ENCODE results near the gene COX5A.

The COX5A gene

DNA sequence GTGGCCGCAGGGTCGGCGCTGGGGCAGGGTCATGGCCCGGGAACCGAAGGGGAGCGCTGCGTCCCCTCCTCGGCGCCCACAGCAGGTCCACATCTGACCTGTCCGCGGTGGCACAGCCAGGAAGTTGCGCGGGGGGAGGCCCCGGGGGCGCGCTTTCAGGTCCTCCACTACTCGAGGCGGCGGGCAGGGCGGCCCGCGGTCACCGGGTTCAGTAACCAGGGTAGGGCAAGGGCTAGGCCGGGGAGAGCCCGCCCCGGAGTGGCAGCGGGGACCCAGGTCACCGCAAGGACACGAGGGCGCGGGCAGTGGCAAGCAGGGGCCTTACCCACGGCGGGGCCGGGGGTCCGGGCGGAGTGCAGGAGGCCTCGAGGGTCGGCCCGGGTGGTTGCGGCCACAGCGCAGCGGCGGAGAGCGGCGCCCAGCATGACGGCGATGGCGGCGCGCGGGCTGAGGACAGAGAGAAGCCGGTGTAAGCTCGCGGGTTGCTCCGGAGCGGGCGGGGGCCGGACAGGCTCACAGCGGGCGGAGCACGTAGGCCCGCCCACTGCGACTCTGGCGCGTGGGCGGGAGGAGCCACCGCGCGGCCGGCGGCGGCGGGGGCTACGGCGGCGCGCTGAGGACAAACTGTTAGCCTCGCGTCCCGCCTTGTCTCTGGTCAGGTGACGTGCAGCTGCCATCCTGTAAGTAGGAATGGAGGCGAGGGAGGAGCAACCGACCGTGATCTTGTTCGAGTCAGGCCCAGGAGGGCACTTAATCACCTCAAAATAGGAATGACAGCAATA is at the start of gene COX5A:
COX5A (minus strand) TSS at position 484 of the 782 bp plus-strand sequence; CDS start at position 425, 59 bp downstream.
- in situ Hi-C loops (cut with HindIII; ENCODE audit: low sequenced_read_pairs), result no loop called here

DNA sequence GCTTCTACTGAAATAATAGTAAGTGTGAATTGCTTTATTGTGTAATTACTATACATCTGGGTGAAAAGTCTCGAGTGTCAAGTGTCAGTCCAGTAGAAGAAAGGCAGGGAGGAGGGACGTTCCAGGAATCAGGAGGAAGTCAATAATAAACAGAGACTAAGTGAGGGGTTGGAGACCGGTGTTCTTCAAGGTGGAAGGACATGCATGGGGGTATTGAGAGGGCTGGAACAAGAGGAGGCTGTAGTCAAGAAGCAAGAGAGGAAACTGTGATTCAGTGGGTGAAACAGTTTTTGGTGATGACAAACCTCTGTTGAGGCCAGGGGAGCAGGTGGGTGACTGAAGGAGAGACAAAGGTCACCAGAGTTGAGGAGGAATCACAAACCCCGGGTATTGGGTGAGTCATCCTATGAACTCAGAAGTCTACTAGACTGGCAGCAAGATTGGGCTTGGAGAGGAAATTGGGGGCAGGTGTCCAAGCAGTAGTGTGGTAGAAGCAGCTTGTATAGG is 45.9 kb upstream of the COX5A start:
- in situ Hi-C loops (cut with HindIII; ENCODE audit: low sequenced_read_pairs), result no loop called here

DNA sequence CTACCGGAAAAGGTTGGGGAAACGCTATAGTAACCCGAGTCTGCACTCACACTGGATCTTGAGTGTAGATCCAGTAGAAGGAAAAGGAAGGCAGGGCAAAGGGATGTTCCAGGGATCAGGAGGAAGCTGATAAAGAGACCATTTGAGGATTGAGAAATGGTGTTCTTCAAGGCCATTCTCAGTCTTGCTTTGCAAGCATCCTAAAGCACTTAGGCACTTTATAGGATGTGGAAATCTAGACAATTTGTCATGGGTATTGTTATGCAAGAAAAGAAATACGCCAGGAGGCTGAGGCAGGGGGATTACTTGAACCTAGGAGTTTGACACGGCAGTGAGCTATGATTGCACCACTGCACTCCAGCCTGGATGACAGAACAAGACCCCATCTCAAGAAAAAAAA is 44.3 kb upstream of the COX5A start:
- in situ Hi-C loops (cut with HindIII; ENCODE audit: low sequenced_read_pairs), result no loop called here

DNA sequence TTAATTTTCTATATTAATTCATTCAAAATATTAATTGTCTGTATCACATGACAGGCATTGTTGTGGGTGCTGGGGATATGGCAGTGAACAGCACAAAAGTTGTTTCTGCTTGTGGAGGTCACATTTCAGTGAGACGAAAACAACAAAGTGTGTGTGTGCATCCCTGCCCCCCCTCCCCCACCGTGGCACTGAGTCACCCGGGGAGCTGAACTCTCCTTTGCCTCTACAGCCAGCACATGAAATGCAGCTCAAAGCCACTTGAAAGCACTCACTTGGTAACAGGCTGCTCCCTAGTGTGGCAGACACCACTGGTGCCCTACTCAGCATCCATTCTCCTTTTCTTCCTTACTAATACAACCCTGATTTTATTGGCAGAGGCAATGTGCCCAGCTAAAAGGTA is 40.6 kb upstream of the COX5A start:
- in situ Hi-C loops (cut with HindIII; ENCODE audit: low sequenced_read_pairs), result no loop called here

DNA sequence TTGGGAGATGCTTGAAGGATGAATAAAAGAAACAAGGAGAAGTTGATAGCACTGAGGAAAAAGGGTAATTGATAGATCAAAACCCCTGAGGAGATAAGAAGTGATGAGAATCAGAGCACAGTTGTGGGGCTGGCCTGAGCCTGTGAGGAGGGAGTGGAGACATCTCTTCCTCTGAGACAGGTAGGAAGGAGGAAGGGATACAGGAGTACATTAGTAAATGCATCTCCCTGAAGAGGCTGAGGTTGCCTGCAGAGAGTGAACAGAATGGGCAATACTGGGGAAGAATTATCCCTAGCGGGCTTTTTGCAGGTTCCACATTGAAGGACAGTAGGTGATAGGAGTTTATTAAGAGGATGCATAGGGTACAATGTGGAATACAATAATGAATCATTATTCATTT is 40.2 kb upstream of the COX5A start:
- in situ Hi-C loops (cut with HindIII; ENCODE audit: low sequenced_read_pairs), result no loop called here

DNA sequence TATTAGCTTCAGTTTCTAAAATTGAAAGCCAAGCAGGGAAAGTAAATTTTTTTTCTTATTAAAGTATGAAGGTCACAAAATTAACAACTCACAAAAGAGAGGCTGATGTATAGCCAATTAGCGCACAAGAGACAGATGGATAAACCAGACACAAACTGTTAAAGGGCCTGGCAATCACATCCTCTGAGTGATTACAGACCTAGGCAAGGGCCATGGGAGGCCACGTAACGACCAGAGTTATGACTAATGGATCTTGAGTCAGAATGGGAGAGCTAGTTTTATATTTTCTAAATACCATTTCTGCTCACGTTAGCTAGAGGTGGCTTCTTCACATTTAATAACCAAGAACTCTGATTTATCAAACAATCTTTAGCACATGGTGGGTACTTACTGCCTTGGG is 39.7 kb upstream of the COX5A start:
- in situ Hi-C loops (cut with HindIII; ENCODE audit: low sequenced_read_pairs), result no loop called here

DNA sequence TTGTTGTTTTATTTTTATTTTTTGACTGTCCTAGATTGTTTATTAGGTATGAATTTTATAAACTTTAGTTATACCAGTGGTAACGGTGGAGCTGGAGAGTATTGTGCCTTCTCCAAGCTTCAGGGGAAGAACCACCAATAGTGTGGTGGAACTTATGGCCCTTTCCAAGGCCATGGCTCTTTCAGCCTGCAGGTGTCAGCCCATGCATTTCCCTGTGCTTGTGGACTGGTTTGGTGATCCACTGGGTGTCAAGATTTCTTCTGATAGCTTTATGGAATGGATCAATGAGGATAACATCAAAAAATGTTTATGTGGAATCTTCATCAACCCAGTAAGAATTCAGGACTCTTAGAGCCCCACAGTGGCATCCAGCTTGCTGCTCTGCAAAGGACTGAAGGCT is 38.3 kb upstream of the COX5A start:
- in situ Hi-C loops (cut with HindIII; ENCODE audit: low sequenced_read_pairs), result no loop called here

DNA sequence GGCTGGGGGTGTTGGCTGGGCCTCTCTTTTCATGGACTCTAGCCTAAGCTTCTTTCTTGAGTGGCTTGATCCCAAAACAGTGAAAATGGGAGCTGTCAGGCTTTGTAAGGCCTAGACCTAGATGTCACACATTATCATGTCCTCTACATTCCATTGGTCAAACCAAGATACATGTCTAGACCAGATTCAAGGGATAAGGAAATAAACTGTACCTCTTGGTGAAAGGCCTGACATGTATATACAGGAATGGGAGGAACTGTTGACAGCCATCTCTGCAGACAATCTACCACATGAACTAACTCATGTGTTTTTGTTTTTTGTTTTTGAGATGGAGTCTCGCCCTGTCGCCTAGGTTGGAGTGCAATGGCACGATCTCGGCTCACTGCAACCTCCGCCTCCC is 29.8 kb upstream of the COX5A start:
- in situ Hi-C loops (cut with HindIII; ENCODE audit: low sequenced_read_pairs), result loop anchor here (25.0 kb wide), 1 partner anchor 330 kb away; no protein-coding TSS in a partner anchor

DNA sequence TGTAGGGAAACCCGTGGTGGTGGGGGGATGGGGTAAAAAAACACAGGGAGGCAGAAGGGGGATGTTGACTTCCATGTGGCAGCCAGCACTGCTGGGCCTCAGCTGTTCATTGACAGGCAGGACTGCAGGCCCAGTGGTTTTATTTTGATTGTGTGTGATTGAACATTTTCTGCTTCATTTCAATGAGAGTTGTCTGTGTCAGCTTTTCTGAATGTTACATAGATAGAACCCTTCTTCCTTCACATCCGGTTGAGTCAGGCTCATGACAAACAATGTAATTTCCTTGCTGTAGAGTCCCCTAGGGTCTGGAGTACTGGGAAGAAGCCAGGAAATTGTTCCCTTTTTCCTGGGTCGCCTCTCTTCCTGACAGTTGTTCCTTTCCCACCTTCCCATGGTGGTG is 26.9 kb upstream of the COX5A start:
- in situ Hi-C loops (cut with HindIII; ENCODE audit: low sequenced_read_pairs), result loop anchor here (25.0 kb wide), 1 partner anchor 327 kb away; no protein-coding TSS in a partner anchor

DNA sequence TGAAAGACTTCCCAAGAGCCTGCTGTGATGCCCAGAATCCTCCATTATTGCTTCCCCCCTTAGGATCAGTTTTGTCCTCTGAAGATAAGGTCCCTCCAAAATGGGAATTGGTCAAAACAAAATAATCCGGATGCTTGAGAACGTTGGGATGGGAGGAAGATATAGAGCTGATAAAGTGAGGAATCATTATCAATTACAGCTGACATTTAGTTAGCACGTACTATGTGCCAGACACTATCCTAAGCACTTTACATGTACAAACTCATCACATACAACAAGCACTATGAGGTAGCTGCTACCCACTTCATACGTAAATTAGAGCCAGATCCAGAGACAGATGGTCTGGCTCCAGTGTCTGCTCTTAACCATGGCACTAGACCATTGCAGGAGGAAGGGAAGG is 25.3 kb upstream of the COX5A start:
- in situ Hi-C loops (cut with HindIII; ENCODE audit: low sequenced_read_pairs), result loop anchor here (25.0 kb wide), 1 partner anchor 326 kb away; no protein-coding TSS in a partner anchor

DNA sequence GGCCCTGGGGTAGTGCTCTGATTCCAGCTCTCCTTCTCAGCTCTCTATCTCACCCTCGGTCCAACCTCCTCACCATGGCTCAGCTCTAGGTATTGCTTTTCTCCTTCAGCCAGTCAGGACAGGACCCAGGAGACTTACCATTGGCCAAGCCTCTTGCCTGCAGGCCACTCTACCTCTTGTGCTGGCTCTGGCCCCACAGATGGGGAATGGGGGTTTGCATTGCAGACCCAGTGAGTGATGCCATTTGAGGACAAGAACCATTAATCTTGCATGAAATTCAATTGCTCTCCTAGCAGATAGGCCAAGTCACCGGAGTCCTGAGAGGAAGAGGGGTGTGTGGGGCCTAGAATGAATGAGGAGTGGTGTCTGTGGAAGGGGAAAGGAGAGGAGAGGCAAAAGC is 24.8 kb upstream of the COX5A start:
- in situ Hi-C loops (cut with HindIII; ENCODE audit: low sequenced_read_pairs), result loop anchor here (25.0 kb wide), 1 partner anchor 325 kb away; no protein-coding TSS in a partner anchor

DNA sequence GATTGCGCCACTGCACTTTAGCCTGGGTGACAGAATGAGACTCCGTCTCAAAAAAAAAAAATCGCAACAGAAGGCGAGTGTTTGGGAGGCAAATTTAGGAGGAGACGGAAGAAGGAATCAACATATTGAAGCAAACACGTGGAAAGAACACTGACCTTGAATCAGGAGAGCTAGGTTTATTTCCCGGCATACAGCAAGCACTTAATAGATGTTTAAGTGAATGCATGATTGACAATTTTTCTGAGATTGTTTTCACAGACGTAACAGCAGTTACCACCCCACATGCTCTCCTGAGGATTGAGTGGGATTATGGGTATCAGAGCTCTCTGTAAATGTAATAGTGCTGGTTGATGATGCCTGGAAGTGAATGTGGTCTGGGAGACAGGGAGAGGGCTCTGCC is 24.3 kb upstream of the COX5A start:
- in situ Hi-C loops (cut with HindIII; ENCODE audit: low sequenced_read_pairs), result loop anchor here (25.0 kb wide), 1 partner anchor 325 kb away; no protein-coding TSS in a partner anchor

DNA sequence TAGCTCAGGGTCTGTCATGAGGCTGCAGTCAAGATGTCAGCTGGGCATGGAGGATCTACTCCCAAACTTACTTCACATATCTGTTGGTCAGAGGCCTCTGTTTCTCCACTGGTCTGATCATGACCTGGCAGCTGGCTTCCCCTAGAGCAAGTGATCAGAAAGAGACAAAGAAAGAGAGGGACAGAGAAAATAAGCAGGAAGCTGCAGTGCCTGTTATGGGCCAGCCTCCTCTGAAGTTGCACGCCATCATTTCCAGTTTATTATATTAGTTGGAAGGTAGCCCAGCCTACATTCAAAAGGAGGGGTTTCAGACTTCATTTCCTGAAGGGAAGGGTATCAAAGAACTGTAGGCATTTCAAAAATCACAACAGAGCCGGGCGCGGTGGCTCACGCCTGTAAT is 23.7 kb upstream of the COX5A start:
- in situ Hi-C loops (cut with HindIII; ENCODE audit: low sequenced_read_pairs), result loop anchor here (25.0 kb wide), 1 partner anchor 324 kb away; no protein-coding TSS in a partner anchor

DNA sequence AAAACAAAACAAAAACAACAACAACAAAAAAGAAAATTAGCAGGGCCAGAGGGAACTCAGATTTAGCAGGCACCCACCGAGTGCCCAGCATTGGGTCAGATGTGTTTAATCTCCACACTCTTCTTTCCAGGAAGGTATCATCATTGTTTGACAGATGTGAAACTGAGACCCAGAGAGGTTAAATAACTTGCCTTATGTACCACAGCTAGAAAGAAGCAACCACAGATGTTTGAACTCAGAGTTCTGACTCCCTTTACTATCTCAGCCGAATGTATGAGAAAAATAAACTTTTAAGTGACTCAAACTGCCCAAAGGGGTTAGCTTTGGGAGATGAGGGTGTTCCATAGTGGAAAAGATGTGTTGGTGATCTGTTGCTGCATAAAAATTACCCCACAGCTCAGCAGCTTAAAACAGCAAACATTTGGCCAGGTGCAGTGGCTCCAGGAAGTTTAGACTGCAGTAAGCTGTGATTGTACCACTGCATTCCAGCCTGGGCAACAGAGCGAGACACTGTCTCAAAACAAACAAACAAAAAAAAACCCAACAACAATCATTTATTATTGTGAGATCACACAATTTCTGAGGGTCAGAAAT is 23.2 kb upstream of the COX5A start:
- in situ Hi-C loops (cut with HindIII; ENCODE audit: low sequenced_read_pairs), result loop anchor here (25.0 kb wide), 1 partner anchor 324 kb away; no protein-coding TSS in a partner anchor

DNA sequence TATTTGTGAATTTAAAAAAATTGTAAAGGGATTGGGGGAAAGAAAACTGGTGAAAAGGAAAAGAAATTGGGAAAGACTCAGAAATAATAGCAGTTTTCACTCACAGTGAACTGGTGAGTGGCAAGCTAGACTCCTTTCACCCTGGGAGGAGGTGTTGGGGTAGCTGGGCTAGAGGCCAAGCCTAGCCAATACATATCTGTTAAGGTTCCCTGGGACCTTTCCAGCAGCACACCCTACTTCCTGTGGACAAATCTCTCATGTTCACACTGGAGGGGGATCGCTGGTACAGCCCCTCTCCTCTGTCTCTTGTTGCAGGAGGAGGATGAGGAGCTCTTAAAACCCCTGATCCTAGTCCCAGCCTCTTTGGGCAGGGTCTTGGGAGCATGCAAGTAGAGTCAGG is 22.4 kb upstream of the COX5A start:
- in situ Hi-C loops (cut with HindIII; ENCODE audit: low sequenced_read_pairs), result loop anchor here (25.0 kb wide), 1 partner anchor 323 kb away; no protein-coding TSS in a partner anchor

DNA sequence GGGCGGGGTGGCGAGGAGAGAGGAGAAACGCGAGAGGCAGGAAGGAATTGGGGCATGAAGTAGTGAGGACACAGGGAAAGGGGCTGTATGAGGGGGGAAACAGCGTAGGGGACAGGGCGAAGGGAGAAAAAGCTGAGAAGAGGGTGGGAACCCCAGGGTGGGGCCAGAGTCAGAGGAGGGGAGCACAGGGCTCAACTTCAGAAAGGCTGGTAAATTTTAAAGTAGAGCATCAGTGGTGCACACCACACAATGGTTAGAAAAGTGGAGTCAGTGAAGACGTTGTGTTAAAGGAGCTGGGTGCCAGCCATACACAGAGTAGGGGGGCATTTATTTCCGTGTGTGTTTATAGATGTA is 21.7 kb upstream of the COX5A start:
- in situ Hi-C loops (cut with HindIII; ENCODE audit: low sequenced_read_pairs), result loop anchor here (25.0 kb wide), 1 partner anchor 322 kb away; no protein-coding TSS in a partner anchor

DNA sequence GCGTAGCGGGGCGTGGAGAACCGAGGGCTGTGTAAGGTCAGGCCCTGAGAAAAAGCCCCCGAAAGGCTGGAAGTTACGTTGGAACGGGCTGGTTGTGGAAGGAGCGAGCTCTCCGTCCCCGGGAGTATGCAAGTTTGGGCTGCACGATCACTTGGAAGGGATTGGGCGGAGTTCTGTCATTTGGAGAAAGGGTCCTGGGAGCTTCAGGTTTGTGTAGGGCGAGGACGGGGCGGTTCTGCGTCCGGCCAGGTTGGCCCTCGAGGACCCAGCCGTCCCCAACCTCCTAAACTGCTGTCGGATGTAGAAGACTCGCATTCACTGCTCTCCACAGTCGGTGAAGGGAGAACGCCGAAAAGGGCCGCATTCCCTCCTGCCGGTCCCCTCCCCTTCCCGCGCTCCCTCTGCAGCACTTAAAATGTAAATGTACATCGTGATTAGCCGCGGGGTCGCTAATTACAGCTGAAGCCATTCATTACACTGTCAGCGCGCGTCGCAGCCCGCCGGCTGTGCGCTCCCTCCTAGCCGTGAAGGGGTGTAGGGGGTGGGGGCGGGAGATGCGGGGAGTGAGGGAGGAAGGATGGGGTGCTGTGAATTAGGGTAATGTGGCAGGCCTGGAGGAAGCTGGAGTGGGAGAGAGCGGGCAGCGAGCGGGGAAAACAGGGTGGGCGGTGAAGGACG is 21.2 kb upstream of the COX5A start:
- in situ Hi-C loops (cut with HindIII; ENCODE audit: low sequenced_read_pairs), result loop anchor here (25.0 kb wide), 1 partner anchor 322 kb away; no protein-coding TSS in a partner anchor

DNA sequence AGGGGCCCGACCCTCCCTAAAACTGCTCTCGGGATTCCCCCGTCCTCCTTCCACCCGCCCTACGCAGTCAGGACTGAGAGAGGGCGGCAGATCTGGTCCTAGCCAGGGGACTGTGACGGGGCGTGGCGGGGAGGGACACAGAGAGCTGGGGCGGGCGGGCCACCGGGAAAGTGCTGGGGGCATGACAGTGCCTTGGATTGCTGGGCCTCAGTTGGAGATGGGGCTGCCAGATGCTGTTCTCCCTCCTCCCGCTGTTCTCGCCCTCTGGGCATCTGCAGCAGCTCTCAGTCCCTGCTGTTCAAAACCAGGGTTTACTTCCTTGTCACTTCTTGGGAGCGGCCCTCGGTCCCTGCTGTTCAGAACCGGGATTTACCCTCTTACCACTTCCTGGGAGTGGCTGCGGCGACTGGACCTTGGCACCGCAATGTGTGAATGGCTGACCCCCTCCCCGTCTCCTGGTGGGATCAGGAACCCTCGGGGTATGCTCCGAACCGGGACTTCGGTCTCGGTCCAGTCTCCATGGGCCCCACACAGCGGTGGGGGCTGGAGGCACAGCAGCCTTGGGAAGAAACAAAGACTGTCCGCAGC is 20.5 kb upstream of the COX5A start:
- in situ Hi-C loops (cut with HindIII; ENCODE audit: low sequenced_read_pairs), result loop anchor here (25.0 kb wide), 1 partner anchor 321 kb away; no protein-coding TSS in a partner anchor

DNA sequence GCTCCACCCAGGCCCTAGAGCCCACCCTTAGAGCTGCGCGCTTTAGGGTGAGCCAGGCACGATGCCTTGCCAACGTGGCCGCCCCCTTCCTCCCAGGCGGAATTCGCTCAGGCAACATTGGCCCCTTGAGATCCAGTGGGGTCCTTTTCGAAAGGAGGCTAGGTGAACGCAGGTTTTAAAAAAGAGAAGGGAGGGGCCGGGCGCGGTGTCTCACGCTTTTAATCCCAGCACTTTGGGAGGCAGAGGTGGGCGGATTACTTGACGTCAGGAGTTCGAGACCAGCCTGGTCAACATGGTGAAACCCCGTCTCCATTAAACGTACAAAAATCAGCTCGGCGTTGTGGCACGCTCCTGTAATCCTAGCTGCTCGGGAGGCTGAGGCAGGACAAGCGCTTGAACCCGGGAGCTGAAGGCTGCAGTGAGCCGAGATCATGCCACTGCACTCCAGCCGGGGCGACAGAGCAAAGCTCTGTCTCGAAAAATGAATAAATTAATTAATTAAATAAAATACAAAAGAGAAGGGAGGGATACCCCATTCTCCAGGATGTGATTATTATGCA is 19.7 kb upstream of the COX5A start:
- in situ Hi-C loops (cut with HindIII; ENCODE audit: low sequenced_read_pairs), result loop anchor here (25.0 kb wide), 1 partner anchor 320 kb away; no protein-coding TSS in a partner anchor
